ENCODE results near the gene E2F4.

Gene E2F4

DNA sequence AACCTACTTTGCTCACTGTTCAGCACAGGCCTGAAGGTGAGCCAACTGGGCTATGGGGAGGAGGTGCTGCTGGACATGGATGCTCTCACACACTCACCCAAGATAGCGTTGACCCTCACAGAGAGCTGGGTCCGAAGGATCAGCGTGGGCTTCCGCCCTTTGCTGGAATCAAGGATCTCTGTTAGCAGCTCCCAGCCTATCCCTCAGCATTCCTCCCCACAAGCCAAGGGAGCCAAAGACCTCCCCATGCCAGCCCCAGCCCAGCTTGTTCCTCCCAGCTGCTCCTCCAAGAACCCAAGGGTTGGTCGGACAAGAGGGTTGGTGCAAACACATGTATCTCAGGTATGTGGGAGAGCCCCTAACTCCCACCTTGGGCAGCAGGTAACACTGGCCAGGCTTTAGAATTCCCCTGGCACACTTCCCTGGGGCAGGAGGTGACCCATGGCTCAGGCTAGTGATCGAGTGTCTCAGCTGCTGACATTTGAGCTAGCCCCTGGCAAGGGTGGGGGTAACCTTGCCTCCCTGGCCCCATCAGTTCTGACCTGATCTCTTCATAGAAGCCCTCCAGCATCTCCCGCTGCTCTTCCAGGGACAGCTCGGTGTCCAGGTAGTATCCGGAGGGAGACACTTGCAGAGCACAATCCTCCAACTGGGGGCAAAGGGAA is 47.0 kb downstream of the E2F4 start:
- FAIRE-seq (no peak), DNase-seq (ENCODE audit: insufficient read length, low spot score) (no peak)
- no peak for TF ChIP-seq POLR2AphosphoS5 (IDR thresholded peaks at IDR 0.05; ENCODE audit: low read depth, low read length)
- no peak for TF ChIP-seq PAX5 (IDR thresholded peaks at IDR 0.05; ENCODE audit: insufficient read depth, low read length, severe bottlenecking)
- no peak for TF ChIP-seq SPI1 (IDR thresholded peaks at IDR 0.05; ENCODE audit: low read depth, low read length)
- TF ChIP-seq TAF1 (IDR thresholded peaks at IDR 0.05; ENCODE audit: low read depth, low read length): no peak
- no peak for TF ChIP-seq POLR2A (IDR thresholded peaks at IDR 0.05; ENCODE audit: low read depth, low read length)
- no peak for TF ChIP-seq POU2F2 (IDR thresholded peaks at IDR 0.05; ENCODE audit: low read depth, low read length)

DNA sequence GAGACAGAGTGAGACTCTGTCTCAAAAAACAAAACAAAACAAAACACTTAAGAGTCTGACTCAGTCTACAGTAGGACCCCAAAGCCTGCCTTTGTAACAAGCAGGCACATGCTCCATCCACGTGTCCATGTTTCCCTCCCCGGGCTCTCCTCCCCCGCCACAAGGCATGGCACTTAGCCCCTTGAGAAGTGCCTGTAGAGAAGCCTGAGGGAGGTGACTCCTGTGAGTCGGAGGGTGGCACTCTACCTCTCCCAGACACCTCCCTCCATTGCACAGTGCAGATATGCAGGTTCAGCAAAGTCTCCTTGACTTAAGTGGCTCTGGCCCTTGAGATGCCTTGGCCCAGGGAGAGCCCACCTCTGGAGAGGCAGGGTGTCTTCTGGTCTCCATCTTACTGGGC is 48.6 kb downstream of the E2F4 start:
- DNase-seq (ENCODE audit: insufficient read length, low spot score) (no peak), FAIRE-seq (no peak)
- no peak for TF ChIP-seq PAX5 (IDR thresholded peaks at IDR 0.05; ENCODE audit: insufficient read depth, low read length, severe bottlenecking)
- no peak for TF ChIP-seq POU2F2 (IDR thresholded peaks at IDR 0.05; ENCODE audit: low read depth, low read length)
- TF ChIP-seq SPI1 (IDR thresholded peaks at IDR 0.05; ENCODE audit: low read depth, low read length): no peak
- TF ChIP-seq POLR2AphosphoS5 (IDR thresholded peaks at IDR 0.05; ENCODE audit: low read depth, low read length): no peak
- TF ChIP-seq POLR2A (IDR thresholded peaks at IDR 0.05; ENCODE audit: low read depth, low read length): no peak

DNA sequence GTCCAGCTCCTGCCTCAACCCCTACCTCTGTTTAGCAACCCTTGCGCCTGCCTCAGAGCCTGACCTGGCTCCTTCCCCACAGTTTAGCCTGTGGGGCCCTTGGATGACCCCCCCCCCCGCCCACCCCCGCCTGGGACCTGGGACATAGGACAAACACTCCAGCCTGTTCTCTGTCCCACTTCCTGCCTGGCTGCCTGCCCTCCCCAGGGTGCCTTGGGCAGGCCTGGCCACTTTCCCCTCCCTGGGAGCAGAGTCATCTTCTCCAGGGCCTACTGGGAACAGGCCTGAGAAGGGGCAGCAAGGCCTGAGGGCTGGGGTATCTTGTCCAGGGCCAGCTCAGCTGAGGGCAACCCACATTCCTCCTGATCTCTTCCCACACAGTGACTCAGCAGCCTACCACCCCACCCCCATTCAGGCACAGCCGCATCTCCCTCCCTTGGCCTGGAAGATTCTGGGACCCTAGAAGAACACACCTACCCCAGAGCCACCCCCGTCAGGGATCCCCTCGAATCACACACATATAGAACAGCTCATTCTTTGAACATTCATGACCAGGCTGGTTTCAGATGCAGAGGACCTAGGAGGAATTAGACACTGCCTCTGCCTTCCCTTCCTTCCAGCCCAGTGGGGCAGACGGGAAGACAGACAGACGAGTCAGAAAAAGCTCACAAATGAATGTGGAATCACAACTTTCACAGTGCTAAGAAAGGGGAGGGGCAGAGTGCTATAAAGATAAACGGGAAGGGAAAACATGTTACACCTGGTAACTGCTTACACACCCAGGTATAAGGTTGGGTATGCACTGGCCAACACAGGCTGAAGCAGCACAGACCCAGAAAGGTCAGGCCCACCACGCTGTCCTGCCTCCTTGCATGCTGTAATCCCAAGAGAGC is 49.3 kb downstream of the E2F4 start:
- FAIRE-seq (no peak), DNase-seq (ENCODE audit: insufficient read length, low spot score) (no peak)
- TF ChIP-seq TAF1 (IDR thresholded peaks at IDR 0.05; ENCODE audit: low read depth, low read length) (no peak), POU2F2 (IDR thresholded peaks at IDR 0.05; ENCODE audit: low read depth, low read length) (no peak), POLR2AphosphoS5 (IDR thresholded peaks at IDR 0.05; ENCODE audit: low read depth, low read length) (no peak), POLR2A (IDR thresholded peaks at IDR 0.05; ENCODE audit: low read depth, low read length) (no peak), SPI1 (IDR thresholded peaks at IDR 0.05; ENCODE audit: low read depth, low read length) (no peak), PAX5 (IDR thresholded peaks at IDR 0.05; ENCODE audit: insufficient read depth, low read length, severe bottlenecking) (no peak)

DNA sequence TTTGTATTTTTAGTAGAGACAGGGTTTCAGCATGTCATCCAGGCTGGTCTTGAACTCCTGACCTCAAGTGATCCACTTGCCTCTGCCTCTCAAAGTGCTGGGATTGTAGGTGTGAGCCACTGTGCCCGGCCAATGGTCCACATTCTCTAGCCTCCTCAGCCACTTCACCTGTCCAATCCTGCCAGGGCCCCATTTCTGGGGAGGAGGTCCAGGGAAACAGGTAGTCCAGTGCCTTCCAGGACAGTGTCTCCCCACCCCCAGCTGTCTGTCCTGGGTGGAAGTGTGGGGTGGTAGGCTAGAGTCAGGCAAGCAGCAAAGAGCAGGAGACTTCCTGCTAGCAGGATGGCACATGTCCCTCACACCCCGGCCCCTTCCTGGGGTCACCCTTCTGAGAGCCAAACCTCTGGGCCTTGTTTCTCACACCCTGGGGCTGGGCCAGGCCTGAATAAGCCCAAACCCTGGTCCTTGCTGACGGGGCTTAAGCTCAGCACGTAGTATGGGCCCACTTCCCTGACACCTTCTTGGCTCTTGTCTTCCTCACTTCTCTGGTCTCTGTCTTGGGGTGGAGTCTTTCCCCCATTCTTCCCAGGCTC is 50.3 kb downstream of the E2F4 start:
- DNase-seq (ENCODE audit: insufficient read length, low spot score) (no peak), FAIRE-seq (no peak)
- TF ChIP-seq POU2F2 (IDR thresholded peaks at IDR 0.05; ENCODE audit: low read depth, low read length) (no peak), POLR2AphosphoS5 (IDR thresholded peaks at IDR 0.05; ENCODE audit: low read depth, low read length) (no peak), POLR2A (IDR thresholded peaks at IDR 0.05; ENCODE audit: low read depth, low read length) (no peak), SPI1 (IDR thresholded peaks at IDR 0.05; ENCODE audit: low read depth, low read length) (no peak), TAF1 (IDR thresholded peaks at IDR 0.05; ENCODE audit: low read depth, low read length) (no peak), PAX5 (IDR thresholded peaks at IDR 0.05; ENCODE audit: insufficient read depth, low read length, severe bottlenecking) (no peak)

DNA sequence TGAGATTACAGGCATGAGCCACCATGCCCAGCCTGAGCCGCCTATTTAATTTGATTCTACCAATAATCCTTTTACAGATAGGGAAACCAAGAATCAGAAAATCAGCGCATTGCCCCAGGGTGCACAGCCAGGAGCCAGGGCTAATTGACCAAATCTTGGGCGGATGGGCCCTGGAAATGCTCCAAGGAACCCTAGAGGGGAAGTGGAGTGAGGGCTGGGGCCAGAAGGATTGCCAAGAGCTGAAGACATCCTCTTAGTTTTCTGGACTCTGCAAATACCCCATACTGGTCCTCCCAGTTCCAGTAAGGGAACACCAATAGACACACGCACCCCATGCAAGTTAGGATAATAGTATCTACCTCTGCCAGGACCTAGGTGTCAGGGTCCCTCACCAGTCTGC is 51.5 kb downstream of the E2F4 start:
- TF ChIP-seq SPI1 (IDR thresholded peaks at IDR 0.05; ENCODE audit: low read depth, low read length) (no peak), POU2F2 (IDR thresholded peaks at IDR 0.05; ENCODE audit: low read depth, low read length) (no peak), POLR2A (IDR thresholded peaks at IDR 0.05; ENCODE audit: low read depth, low read length) (no peak), POLR2AphosphoS5 (IDR thresholded peaks at IDR 0.05; ENCODE audit: low read depth, low read length) (no peak), TAF1 (IDR thresholded peaks at IDR 0.05; ENCODE audit: low read depth, low read length) (no peak), PAX5 (IDR thresholded peaks at IDR 0.05; ENCODE audit: insufficient read depth, low read length, severe bottlenecking) (no peak)
- FAIRE-seq (no peak), DNase-seq (ENCODE audit: insufficient read length, low spot score) (no peak)

DNA sequence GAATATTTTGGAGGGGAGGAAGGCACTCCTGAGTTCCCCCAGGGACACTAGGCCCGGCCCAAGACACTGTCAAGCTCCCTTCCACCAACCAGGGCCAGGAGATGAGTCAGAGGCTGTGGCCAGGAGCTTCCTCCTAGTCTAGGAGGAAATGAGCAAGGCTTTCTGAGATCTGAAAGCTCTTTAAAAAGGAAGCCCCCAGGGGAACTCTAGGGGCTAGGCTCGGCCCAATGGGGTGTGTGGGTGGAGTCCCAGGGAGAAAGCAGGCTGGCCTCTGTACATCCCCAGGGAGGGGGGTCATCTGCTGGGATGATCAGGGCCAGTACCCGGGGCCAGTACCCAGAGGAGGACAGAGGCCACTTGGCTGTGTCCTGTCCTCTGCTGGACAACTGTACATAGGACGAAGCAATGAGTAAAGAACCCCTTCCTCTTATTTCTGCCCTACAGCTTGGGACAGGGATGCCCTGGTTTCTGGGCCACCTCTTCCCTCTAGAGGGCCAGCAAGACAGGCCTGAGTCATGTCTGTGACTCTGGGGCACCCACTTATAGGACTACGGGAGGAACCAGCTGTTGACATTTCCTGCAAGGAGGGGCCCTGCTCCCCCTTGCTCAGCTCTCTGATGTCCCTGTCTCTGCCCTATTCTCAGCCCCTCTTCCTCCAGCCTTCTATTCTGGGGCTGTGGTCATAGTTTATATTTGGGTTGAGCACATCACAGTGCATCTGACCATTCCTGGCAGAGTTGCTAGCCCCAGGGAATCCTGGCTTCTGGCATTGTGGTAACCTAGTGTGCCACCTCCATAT is 52.6 kb downstream of the E2F4 start:
- FAIRE-seq (peak; percentile 57), DNase-seq (ENCODE audit: insufficient read length, low spot score) (peak; percentile 79)
- TF ChIP-seq SPI1 (IDR thresholded peaks at IDR 0.05; ENCODE audit: low read depth, low read length) (peak; percentile 65), POLR2AphosphoS5 (IDR thresholded peaks at IDR 0.05; ENCODE audit: low read depth, low read length) (no peak), POLR2A (IDR thresholded peaks at IDR 0.05; ENCODE audit: low read depth, low read length) (no peak; the same call in 1 of the 2 replicates), TAF1 (IDR thresholded peaks at IDR 0.05; ENCODE audit: low read depth, low read length) (no peak), POU2F2 (IDR thresholded peaks at IDR 0.05; ENCODE audit: low read depth, low read length) (no peak)

DNA sequence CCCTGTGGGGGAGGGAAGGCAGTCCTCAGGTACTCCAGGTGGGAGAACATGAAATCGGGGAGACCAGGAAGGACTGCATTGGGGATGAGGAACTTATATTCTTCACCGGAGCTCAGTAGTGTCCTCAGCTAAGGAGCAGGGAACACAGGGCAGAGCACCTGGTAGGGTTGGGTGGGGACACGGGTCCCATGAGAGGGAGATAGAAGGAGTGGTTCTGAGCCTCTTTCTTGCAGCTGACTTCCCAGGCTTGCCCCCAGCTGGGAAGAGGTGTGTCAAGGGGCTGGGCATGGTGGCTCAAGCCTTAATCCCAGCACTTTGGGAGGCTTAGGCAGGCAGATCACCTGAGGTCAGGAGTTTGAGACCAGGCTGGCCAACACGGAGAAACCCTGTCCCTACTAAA is 53.2 kb downstream of the E2F4 start:
- FAIRE-seq (no peak), DNase-seq (ENCODE audit: insufficient read length, low spot score) (no peak)
- TF ChIP-seq PAX5 (IDR thresholded peaks at IDR 0.05; ENCODE audit: insufficient read depth, low read length, severe bottlenecking) (no peak), TAF1 (IDR thresholded peaks at IDR 0.05; ENCODE audit: low read depth, low read length) (no peak), SPI1 (IDR thresholded peaks at IDR 0.05; ENCODE audit: low read depth, low read length) (no peak), POLR2AphosphoS5 (IDR thresholded peaks at IDR 0.05; ENCODE audit: low read depth, low read length) (no peak), POU2F2 (IDR thresholded peaks at IDR 0.05; ENCODE audit: low read depth, low read length) (no peak), POLR2A (IDR thresholded peaks at IDR 0.05; ENCODE audit: low read depth, low read length) (no peak)

DNA sequence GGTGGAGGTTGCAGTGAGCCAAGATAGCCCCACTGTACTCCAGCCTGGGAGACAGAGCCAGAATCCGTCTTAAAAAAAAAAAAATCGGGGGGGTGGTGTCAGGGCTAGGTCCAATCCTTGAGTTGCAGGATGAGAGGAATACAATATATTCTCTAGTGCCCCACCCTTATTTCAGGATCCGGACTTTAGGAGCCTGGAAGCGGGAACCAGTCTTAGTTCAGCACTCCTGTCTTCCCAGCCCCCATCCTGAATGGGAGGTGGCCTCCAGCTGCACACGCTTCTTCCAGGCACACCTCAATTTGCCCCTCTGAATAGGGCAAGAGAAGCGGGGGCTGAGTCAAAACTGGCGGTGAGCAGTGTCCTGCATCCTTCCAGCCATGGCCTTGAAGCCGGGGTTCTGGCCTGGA is 53.7 kb downstream of the E2F4 start:
- FAIRE-seq: peak; percentile 28
- TF ChIP-seq POU2F2 (IDR thresholded peaks at IDR 0.05; ENCODE audit: low read depth, low read length): no peak
- TF ChIP-seq POLR2A (IDR thresholded peaks at IDR 0.05; ENCODE audit: low read depth, low read length): no peak
- no peak for TF ChIP-seq SPI1 (IDR thresholded peaks at IDR 0.05; ENCODE audit: low read depth, low read length)
- TF ChIP-seq PAX5 (IDR thresholded peaks at IDR 0.05; ENCODE audit: insufficient read depth, low read length, severe bottlenecking): no peak
- no peak for TF ChIP-seq TAF1 (IDR thresholded peaks at IDR 0.05; ENCODE audit: low read depth, low read length)
- TF ChIP-seq POLR2AphosphoS5 (IDR thresholded peaks at IDR 0.05; ENCODE audit: low read depth, low read length): no peak
- DNase-seq (ENCODE audit: insufficient read length, low spot score): no peak
